Activated CD4-positive, alpha-beta T cell treated with anti-CD3 and anti-CD28 coated beads, Interleukin-2, amount 50 U/mL, for 24 hours (primary cell): ENCODE results near the gene UBLCP1.
A peak's percentile ranks its signal among the peaks of the same experiment; 100 is the strongest.

Experiments used
- DNase-seq, 2 donors: peaks; one replicate each; pipeline ENCODE4 v3.0.0-alpha.2; 2020; ENCODE audit warnings: low read depth in 1 of 2, low spot score in 1 of 2

UBLCP1 gene

DNA sequence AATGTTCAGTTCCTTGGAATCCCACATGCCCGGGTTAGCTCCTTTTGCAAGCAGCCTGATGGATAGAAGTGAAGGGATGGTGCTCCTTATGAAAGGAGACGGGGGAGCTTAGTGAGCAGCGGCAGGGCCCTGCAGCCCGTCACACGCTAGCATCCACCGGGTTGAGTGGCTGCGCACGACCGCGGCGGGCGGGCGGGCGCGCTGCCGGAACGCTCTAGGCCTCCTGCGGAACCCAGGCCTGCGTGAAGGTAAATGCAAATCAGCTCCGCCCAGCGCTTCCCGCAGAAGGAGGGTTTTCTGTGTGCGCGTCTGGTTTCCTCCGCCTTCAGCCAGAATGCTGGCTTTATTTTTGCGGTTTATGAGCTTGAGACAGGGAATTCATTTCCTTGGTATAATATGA is 47.4 kb downstream of the UBLCP1 start:
- peak in 1 of 2 donors; percentile 11 for DNase-seq

DNA sequence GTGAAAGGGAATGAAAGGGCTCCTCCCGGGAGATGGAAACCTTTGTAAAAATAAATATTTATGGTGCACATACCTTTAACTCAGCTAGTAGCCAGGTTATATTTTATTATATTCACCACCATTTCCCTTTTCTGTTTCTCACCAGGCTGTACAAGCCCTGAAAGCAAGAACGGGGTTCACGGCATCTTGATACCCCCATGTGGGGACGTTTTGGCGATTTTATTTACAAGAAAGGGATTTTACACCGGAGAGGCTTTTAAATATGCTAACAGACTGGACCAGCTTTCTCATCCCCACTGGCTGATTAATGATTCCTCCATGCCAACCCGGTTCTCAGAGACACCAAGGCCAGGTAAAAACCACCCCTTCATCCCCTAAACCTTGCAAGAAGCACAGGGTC is 48.0 kb downstream of the UBLCP1 start:
- DNase-seq = no peak

DNA sequence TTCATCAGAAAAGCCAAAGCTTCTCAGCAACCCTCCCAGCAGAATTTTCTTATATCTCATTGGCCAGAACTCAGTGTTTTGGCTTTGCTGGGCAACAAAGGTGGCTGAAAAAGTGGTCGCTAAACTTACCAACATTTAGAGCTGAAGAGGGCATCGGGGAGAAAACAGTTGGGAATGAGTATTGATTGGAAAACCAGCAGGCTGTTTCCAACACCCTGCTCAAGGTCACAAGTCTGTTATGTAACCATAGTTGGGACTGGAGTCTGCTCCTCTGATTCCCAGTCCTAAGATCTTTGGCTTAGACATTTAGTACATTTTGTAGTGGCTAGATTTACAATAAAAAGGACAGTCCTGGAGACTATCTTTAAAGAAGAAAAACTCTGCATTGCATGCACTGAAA is 50.1 kb downstream of the UBLCP1 start:
- DNase-seq = no peak

DNA sequence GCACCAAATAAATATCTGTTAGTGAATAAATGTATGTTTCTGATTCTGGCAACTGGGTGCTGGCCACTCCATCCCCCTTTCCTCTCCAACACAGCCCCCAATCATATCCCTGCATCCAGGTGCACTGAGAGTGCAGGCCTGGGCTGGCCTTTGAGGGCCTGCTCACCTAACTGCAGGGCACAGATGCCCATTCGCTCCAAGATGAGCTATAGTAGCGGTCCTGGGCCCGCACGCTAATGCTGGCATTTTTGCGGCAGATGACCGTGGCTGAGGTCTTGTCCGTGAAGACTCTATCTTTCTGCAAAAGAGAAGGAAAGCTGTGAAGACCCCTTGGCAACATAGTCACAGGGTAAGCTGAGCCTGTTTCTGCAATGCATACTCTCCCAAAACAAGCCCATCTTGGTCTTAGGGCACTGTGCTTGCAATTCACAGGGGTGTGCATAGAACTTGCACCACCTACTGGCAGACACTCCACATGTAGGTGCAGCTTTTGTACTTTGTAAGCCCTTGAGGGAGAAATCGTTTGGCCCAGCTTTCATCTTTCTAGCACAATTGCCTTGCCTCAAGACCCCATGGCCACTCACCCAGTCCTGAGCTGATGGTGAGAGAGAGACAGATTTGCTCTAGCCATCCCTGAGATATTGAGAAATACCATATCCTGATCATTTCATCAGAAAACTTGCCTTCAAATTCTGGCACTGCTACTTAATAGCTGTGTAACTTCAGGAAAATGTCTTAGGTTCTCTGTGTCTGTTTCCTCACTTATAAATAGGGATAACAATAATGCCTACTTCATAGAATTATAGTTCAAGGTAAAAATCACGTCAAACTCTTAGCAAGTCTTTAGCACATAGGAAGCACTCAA is 53.7 kb downstream of the UBLCP1 start:
- DNase-seq = peak in 1 of 2 donors; percentile 45

DNA sequence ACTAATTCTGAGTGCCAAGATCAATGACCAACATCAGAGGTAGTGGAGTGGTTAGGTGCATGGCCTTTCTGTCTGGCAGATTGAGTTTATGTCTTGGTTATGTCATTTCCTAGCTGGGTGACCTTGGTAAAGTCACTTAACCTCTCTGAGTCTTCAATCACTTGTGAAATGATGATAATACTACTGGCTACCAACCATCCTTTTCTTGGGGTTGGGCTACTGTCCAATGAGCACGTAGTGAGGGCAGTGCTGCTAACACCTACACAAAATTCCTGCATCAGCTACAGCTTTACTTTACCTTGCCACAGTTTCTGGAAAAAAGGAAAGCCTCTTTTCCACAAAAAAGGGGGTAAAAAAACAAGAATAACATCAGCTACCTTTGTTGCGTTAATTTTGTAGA is 54.8 kb downstream of the UBLCP1 start:
- no peak for DNase-seq

DNA sequence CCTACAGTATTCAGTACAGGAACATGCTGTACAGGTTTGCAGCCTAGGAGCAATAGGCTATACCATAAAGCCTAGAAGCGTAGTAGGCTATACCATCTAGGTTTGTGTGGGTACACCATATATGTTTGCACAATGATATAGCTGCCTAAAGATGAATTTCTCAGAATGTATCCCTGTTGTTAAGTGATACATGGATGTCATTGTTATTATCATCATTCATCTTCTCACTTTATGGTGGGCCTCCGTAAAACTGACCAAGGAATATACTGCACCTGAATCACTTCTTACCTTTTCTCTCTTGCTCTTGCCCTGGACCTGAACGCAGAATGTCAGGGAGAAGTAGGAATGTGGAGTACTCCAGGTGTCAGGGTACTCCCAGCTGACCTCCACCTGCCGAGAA is 55.4 kb downstream of the UBLCP1 start:
- DNase-seq = no peak

DNA sequence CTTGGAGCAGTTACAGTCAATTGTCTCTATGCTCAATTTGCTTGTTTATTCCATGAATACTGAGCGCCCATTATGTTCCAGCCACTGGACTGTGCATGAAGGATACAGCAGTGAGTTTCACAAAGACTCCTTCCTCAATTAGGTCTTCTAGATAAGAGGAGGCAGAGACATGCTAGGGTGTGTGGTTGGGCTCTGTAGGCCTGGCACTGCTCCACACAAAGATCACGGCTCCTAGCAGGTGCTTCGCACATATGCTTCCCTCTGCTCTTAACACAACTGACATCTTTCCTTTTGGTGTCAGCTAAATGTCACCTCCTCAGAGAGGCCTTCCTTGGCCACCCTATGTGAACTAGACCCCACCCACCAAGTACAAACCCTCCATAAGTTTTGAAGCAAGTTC is 56.3 kb downstream of the UBLCP1 start:
- DNase-seq = no peak

DNA sequence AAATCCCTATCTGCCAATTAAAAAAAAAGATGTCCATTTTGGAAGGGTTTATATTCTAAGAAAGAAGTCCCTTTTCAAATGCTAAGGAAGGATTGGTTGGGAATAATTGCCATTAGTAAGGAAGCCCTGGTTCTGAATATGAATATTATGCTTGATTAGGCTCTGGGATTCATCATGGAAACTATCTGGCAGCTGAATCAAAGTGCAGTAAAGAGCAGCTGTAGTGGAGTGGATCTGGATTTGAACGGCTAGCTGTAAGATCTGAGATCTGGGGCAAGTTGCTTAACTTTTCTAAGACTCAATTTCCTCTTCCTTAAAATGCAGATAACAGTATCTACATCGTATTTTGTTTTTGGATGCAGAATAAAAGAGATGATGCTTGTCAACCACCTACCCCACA is 56.7 kb downstream of the UBLCP1 start:
- DNase-seq = no peak

DNA sequence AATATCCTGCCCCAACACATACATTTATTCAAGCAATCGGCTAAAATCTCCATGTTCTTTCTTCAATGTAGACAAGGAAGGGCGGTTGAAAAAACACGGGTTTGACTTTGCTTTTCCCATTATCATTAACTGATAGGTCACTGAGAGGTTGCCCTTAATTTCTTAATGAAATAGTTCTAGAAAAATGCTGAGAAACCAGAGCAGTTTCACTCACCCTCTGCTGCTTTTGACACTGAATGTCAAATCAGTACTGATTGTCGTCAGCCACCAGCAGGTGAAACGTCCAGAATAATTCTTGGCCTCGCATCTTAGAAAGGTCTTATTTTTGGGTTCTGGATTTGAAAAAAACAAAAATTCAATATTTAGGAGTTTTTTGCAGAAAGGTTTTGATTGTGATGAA is 59.1 kb downstream of the UBLCP1 start:
- DNase-seq = no peak

DNA sequence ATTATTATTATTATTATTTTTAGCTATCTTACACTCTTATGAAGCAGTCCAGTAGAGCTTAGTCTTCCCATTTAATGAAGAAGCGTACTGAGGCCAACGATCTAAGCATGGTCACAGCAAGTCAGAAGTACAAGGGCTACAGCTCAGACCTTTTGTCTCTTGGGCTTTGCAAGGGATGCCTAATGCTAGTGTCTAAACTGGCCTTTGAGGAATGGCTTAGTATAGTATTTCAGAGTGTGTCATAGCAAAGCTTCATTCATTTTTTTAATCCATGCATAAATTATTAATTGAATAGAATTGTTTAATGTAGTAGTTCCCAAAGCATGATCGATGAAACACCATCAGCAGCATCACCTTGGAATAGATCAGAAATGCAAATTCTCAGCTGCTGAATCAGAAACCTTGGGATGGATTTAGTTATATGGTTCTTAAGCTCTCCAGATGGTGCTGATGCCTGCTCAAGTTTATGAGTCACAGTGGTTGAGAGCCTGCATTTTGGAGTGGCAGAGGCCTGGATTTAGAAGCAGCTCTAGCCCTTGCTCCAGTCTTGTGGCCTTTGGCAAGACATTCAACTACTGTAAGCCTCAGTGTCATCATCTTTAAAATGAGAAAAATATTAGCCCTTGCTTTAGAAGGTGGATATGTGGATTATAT is 61.1 kb downstream of the UBLCP1 start:
- no peak for DNase-seq

DNA sequence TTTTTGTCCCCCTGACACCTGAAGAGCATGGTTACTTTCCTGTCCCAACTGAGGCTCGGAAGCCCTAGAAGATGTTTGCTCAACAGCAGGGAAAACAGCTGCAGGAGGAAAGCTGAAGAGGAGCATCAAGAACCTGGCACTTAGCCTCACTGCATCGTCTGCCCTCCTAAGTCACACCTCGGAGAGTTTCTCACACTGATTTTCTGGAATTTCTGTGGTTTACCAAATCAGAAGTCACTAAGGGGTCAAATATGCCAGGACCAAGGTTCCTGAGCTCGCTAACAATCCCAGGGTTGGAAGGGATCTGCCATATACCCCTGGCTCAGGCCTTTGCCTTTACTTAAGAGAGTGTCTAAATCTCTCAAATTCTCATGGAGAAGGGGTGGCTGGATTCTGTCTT is 61.9 kb downstream of the UBLCP1 start:
- no peak for DNase-seq

DNA sequence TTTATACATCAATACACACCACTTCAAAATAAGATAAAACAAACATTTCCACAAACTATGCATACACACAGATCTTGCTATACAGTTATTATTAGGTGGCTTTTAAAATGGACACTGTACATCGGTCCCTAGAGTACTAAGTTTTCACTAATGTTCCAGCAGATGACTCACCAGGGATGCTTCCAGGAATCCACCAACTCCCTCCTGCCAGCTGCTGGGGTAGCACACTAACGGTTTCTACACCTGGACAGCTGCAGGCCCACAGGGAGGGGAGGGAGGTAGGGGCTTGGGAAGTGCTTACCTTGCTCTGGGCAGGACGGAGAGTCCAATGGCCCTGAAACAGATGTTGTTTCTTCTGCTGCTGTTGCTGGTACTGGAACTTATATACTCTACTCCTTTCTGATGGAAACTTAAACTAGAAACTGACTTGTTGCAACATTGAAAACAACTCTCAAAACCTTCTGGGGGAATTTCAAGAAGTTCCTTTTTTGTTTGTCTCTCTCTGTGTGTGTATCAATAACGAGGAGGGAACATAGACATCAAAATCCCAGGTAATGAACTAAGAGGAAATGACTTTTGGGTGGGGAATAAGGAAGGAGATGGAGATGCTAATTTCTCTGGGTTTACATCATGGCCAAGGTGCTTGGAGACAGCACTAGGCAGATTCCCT is 67.2 kb downstream of the UBLCP1 start, which contains the start of gene IL12B:
Gene IL12B (minus strand): TSS at position 357 of the 670 bp plus-strand sequence. CDS start 3,705 bp downstream, outside the sequence.
- DNase-seq = no peak

DNA sequence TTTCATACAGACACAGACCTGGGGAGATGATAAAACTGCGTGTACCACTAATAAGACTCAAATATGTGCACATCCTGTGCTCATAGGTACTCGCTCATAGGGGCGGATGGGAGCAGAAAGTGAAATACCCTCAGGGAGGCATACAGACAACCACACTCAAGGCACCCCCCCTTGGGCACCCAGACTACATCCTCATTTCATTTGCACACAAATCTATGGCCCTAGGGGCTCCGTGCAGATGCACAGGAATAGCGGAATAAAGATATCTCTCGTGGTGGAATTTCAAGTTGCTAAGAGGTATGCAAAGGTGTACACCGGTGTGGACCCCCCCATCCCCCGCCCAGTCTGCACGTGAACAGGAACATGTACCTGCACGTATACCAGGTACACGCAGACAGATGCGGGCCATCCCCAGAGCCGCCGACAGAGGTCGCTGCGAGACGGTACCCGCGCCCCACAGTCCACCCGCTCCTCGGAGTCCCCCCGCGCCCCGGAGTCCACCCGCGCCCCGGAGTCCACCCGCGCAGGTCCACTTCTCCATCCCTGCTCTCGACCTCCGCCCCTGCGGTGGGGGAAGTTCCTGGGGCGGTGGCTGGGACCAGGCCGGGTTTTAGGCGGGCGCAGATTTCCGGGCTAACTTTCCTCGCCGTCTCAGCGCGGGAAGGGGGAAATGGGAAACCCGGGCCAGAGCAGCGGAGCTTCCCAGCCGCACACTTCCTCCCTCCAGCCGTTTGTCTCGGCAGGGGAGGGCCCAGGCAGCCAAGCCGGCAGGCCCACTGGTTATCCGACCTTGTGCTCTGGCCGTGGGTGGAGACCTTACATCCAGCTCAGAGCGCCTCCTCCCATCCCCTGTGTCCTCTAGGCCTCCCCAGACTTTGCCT is 68.2 kb downstream of the UBLCP1 start:
- DNase-seq = peak; percentile 57 to 66

DNA sequence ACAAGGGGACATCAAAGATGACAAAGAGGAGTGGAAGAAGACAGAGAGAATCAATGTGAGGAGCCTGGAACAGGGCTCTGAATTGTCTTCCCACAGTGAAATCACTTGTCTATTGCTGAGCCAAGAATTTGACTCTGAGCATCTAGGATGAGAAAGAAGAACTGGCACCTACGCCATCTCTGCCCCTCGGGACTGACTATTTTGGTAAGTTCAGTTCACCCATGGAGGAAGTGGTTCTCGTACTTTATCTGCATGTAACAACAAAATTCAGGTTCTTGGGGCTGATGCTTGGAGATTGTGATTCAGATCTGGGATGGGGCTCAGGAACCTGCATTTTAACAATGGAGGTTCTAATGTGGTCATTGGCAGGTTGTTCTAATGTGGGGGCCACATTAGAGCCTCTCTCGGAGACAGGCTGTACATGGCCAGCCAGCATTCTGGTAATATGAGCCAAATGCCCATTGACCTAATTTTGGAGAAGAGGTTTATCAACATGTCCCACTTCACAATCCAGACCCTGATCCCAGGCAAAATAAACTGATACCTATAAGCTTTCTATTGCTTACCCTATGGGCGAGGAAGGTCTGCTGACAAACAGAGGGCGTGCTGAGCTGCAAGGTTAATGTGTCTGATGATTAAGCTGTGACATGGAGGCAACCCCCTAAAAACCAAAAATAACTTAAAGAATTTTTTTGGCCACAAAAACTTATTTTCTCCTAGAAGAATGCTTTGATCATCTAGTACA is 69.9 kb downstream of the UBLCP1 start:
- DNase-seq = no peak

DNA sequence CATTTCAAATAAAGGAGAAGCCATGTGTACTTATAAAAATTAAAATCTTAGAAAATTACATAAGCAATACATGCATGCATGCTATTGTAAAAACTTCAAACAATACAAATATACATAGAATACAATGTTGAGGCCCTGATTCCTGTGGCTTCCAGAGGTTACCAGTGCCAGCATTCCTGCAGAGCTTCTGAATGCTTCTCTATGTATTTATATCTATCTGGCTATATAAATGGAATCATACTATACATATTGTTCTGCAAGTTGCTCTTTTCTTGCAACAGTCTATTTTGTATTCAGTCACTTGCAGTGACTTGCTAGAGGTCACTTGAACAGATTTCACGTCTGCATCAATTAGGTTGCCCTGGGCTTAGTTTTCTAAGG is 70.4 kb downstream of the UBLCP1 start:
- DNase-seq = no peak
